Right atrium auricular region (tissue), 2 donors: ENCODE results near the gene ARHGEF16. TPM values are rescaled to one million over a fixed set of nuclear protein-coding genes. Genes with fewer than 3 reads are reported as not detected.

Experiments used
- DNase-seq: peaks from one replicate; pipeline ENCODE4 v3.0.0-alpha.2; 2019; ENCODE audit warnings: low spot score
- H3K27ac ChIP-seq, 2 donors: fragments of 200-600 bp; sonication (generic); 1 replicate in 1 of 2; 2 replicates in 1 of 2; pipeline ENCODE4 v1.5.1; 2016 to 2019
- H3K27me3 ChIP-seq, 2 donors: fragments of 200-600 bp; sonication (generic); one replicate each; pipeline versions ENCODE4 v1.5.1 to v1.6.0; 2017 to 2019
- H3K36me3 ChIP-seq: fragments of 200-600 bp; sonication (generic); one replicate; pipeline ENCODE4 v1.5.1; 2016
- H3K4me1 ChIP-seq, 2 donors: fragments of 200-600 bp; sonication (generic); one replicate each; pipeline versions ENCODE4 v1.5.1 to v1.6.0; 2017 to 2019
- H3K4me3 ChIP-seq, 2 donors: fragments of 200-600 bp; sonication (generic); 1 replicate in 1 of 2; 2 replicates in 1 of 2; pipeline ENCODE4 v1.5.1; 2017 to 2019; ENCODE audit warnings: mild to moderate bottlenecking in 1 of 2, moderate library complexity in 1 of 2
- H3K9me3 ChIP-seq, 2 donors: fragments of 200-600 bp; sonication (generic); one replicate each; pipeline ENCODE4 v1.5.1; 2019
- CTCF ChIP-seq, 2 donors: fragments of 200-600 bp; sonication (generic); IDR thresholded peaks; one replicate each; pipeline ENCODE4 v1.5.1; 2019; ENCODE audit warnings: antibody characterized with exemption in 2 of 2
- total RNA-seq, 2 donors: library from RNA; depleted of rRNA; stranded (reverse); fragments of >200 nt; gene quantifications; one replicate each; pipeline ENCODE4 v1.1.0, GENCODE V29; 2016

The ARHGEF16 gene
- total RNA-seq, 2 donors from 2014 or later: 0.22 to 1.5 TPM

- Histone ChIP-seq H3K36me3 (no peaks in the 10 kb centered on the region), H3K27ac (peak overlapping the region; percentile 42 to 61), H3K4me3 (no peak overlapping the region)
Measured at GRCh38 chr1:3504151-3504821, 49.8 kb downstream of the ARHGEF16 start.

DNA sequence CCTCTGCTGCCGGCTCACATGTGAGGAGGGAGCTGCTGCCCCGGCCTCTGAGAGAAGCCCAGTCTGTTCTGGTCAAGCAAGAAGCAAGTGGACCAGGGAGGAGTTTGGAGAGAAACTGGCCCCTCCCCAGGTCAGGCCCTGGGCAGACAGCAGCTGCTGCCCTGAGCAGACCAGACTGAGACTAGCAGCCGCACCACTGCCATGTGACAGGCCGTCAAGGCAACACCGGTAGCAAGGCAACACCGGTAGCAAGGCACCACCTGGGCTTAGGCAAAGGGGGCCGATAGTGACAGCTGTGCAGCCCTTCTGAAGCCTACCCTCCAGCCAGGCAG, 50.3 kb downstream of the ARHGEF16 start:
- peak overlapping the region; percentile 42 to 61 for H3K27ac ChIP-seq
- peaks cover 0 to 17% of the 10 kb centered on the region in 2 donors for H3K4me1 ChIP-seq
- H3K36me3 ChIP-seq: no peaks in the 10 kb centered on the region
- H3K9me3 ChIP-seq: no peaks in the 10 kb centered on the region
- no peak for DNase-seq
- no peak overlapping the region for H3K4me3 ChIP-seq
- TF ChIP-seq CTCF (IDR thresholded peaks at IDR 0.05): no peak
- no peaks in the 10 kb centered on the region for H3K27me3 ChIP-seq

More at GRCh38 chr1:3504151-3504821, 49.8 kb downstream of the ARHGEF16 start:
- peaks cover 0 to 17% of the 10 kb centered on the region in 2 donors for H3K4me1 ChIP-seq
- DNase-seq: peak; percentile 88
- no peaks in the 10 kb centered on the region for H3K27me3 ChIP-seq
- TF ChIP-seq CTCF (IDR thresholded peaks at IDR 0.05): no peak
- H3K9me3 ChIP-seq: no peaks in the 10 kb centered on the region

GRCh38 chr1:3505161-3505560, 50.7 kb downstream of the ARHGEF16 start:
- Histone ChIP-seq H3K4me1 (peaks cover 0 to 17% of the 10 kb centered on the region in 2 donors), H3K9me3 (no peaks in the 10 kb centered on the region), H3K27me3 (no peaks in the 10 kb centered on the region), H3K36me3 (no peaks in the 10 kb centered on the region), H3K27ac (peak overlapping the region; percentile 42 to 61), H3K4me3 (no peak overlapping the region)
- no peak for DNase-seq
- no peak for TF ChIP-seq CTCF (IDR thresholded peaks at IDR 0.05)

GRCh38 chr1:3506041-3506440, 51.6 kb downstream of the ARHGEF16 start:
- DNase-seq: no peak
- Histone ChIP-seq H3K9me3 (no peaks in the 10 kb centered on the region), H3K27me3 (no peaks in the 10 kb centered on the region), H3K4me1 (peaks cover 0 to 17% of the 10 kb centered on the region in 2 donors), H3K27ac (no peak overlapping the region), H3K4me3 (no peak overlapping the region), H3K36me3 (no peaks in the 10 kb centered on the region)
- TF ChIP-seq CTCF (IDR thresholded peaks at IDR 0.05): no peak

DNA sequence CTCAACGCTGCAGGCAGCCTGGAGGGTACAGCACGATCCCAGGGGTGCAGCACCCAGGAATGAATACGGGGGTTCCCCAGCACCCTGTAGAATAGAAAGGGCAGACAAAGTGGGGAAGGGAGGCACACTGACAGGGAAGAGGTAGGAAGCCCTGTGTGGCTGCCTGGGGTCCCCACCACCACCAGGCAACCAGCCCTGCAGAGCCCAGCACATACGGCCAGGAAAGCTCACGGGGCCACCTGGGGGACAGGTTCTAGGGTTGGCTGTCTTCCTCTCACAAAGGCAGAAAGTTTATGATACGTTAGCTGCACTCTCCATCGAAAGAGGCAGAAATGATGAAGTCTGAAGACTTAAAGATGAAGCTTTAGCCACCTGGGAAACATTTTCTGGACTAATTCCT, 52.5 kb downstream of the ARHGEF16 start:
- peaks cover 0 to 17% of the 10 kb centered on the region in 2 donors for H3K4me1 ChIP-seq
- H3K9me3 ChIP-seq: no peaks in the 10 kb centered on the region
- no peaks in the 10 kb centered on the region for H3K27me3 ChIP-seq
- no peak overlapping the region for H3K4me3 ChIP-seq
- H3K36me3 ChIP-seq: no peaks in the 10 kb centered on the region
- no peak for DNase-seq
- TF ChIP-seq CTCF (IDR thresholded peaks at IDR 0.05): no peak
- no peak overlapping the region for H3K27ac ChIP-seq
